Gastrocnemius medialis (tissue), 4 donors: ENCODE results near the gene STIM1. TPM values are rescaled to one million over a fixed set of nuclear protein-coding genes. Genes with fewer than 3 reads are reported as not detected.
A peak's percentile ranks its signal among the peaks of the same experiment; 100 is the strongest.

Experiments
- ATAC-seq, 2 donors: fragments of 150-250 bp; one replicate each; pipeline ENCODE4 v1.9.1; 2016
- DNase-seq, 2 donors: peaks; one replicate each; pipeline ENCODE4 v3.0.0-alpha.2; 2019
- H3K27ac ChIP-seq, 4 donors: fragments of 200-600 bp; sonication (generic); 1 replicate in 1 of 4; 2 replicates in 3 of 4; pipeline ENCODE4 v1.5.1; 2016 to 2018; ENCODE audit warnings: mild to moderate bottlenecking in 2 of 4, moderate library complexity in 1 of 4
- H3K27me3 ChIP-seq, 3 donors: fragments of 200-600 bp; sonication (generic) in 2 of 3; 1 replicate in 1 of 3; 2 replicates in 2 of 3; pipeline versions ENCODE4 v1.5.1 to v1.6.0; 2016 to 2019; ENCODE audit warnings: mild to moderate bottlenecking in 1 of 3, moderate library complexity in 1 of 3
- H3K36me3 ChIP-seq, 2 donors: fragments of 200-600 bp; sonication (generic) in 1 of 2; one replicate each; pipeline ENCODE4 v1.5.1; 2017 to 2018
- H3K4me1 ChIP-seq, 2 donors: fragments of 200-600 bp; sonication (generic) in 1 of 2; one replicate each; pipeline ENCODE4 v1.5.1; 2016 to 2017; ENCODE audit warnings: mild to moderate bottlenecking in 2 of 2
- H3K4me3 ChIP-seq, 4 donors: fragments of 200-600 bp; sonication (generic) in 3 of 4; 1 replicate in 1 of 4; 2 replicates in 3 of 4; pipeline ENCODE4 v1.5.1; 2016 to 2019; ENCODE audit warnings: mild to moderate bottlenecking in 2 of 4
- H3K9me3 ChIP-seq, 3 donors: fragments of 200-600 bp; sonication (generic) in 2 of 3; 1 replicate in 1 of 3; 2 replicates in 2 of 3; pipeline ENCODE4 v1.5.1; 2016 to 2019
- POLR2A ChIP-seq, 2 donors: fragments of 450-650 bp; IDR thresholded peaks; one replicate each; pipeline ENCODE4 v1.6.1; 2017; ENCODE audit warnings: antibody characterized with exemption in 2 of 2, mild to moderate bottlenecking in 2 of 2, moderate library complexity in 2 of 2
- in situ Hi-C, 4 donors: fragments of 200-750 bp; cut with MboI; loops; one replicate each; pipeline versions ENCODE4 v1.15.0 to v1.8.0; 2017; ENCODE audit warnings: low sequenced_read_pairs in 4 of 4
- intact Hi-C: fragments of 100-400 bp; cut with DNase I; formaldehyde crosslinking; loops from one replicate; pipeline ENCODE4 v1.15.1; 2023; ENCODE audit warnings: low total_unique reads
- total RNA-seq, 4 donors: library from RNA; depleted of rRNA; stranded (reverse); fragments of >200 nt; gene quantifications; one replicate each; pipeline versions ENCODE4 v1.1.0 to v1.2.3, GENCODE V29; 2016
- TF ChIP-seq, protein P1 (sequence below), 5 experiments: fragments of 450-650 bp in 3 of 5; fragments of 200-600 bp in 2 of 5; sonication (generic) in 2 of 5; IDR thresholded peaks in 4 of 5; conservative IDR thresholded peaks in 1 of 5; 1 replicate in 4 of 5; 2 replicates in 1 of 5; pipeline ENCODE4 v1.5.1; 2016 to 2019; ENCODE audit warnings: antibody characterized with exemption in 5 of 5, mild to moderate bottlenecking in 3 of 5, moderate library complexity in 3 of 5

STIM1 gene
- total RNA-seq, 4 donors from 2014 or later = 45.9 to 132 (median 87.3) TPM

DNA sequence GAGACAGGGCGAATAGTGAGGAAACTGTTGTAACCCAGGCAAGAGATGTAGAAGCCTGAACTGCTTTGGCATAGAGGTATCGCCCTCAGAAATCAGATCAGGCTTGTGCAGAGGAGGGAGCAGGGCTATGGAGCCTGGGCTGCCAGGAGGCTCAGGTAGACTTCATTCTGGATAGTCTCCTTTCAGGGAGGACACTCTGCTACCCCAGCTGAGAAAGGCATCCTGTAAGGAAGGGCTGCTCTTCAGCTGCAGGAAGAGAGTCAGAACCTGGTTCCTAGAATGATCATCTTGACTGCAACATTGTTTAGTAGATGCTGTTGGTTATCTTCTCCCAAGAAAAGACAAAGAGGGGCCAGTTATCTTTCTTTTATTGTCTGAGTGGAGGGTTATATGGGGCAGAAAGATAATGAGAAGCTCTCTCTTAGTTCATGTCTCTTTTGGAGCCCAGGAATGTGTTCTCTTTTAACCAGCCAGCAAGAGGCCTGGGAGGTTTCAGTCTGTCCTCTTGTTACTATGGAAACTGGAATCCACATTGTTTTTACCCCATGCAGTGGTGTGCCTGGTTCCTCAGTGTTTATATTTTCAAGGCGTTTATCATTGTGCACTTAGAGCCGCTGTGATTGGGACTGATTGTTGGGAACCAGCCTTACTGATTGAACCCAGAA lies 95.7 kb downstream of the STIM1 start:
- in situ Hi-C loops = loop anchor here in 1 of 4 donors (25.0 kb wide), 1 partner anchor 89 kb away; the partner anchor contains the start of gene STIM1
- Histone ChIP-seq H3K9me3 (no peaks in the 10 kb centered on the region), H3K27me3 (no peaks in the 10 kb centered on the region), H3K4me3 (no peak overlapping the region), H3K27ac (peak overlapping the region; percentile 81 to 92 (median 84)), H3K4me1 (peaks cover 81 to 85% of the 10 kb centered on the region in 2 donors), H3K36me3 (no peaks in the 10 kb centered on the region)
- DNase-seq (no peak), ATAC-seq (no peak)
- intact Hi-C loops = no loop called here
- TF ChIP-seq POLR2A (IDR thresholded peaks at IDR 0.05) = no peak
- TF ChIP-seq, protein P1, sequence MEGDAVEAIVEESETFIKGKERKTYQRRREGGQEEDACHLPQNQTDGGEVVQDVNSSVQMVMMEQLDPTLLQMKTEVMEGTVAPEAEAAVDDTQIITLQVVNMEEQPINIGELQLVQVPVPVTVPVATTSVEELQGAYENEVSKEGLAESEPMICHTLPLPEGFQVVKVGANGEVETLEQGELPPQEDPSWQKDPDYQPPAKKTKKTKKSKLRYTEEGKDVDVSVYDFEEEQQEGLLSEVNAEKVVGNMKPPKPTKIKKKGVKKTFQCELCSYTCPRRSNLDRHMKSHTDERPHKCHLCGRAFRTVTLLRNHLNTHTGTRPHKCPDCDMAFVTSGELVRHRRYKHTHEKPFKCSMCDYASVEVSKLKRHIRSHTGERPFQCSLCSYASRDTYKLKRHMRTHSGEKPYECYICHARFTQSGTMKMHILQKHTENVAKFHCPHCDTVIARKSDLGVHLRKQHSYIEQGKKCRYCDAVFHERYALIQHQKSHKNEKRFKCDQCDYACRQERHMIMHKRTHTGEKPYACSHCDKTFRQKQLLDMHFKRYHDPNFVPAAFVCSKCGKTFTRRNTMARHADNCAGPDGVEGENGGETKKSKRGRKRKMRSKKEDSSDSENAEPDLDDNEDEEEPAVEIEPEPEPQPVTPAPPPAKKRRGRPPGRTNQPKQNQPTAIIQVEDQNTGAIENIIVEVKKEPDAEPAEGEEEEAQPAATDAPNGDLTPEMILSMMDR (IDR thresholded peaks at IDR 0.05 in 4 of 5, conservative IDR thresholded peaks at IDR 0.05 in 1 of 5) = no peak

GRCh38 chr11:3952715-3953114 lies 97.3 kb downstream of the STIM1 start:
- peaks cover 68 to 70% of the 10 kb centered on the region in 2 donors for H3K4me1 ChIP-seq
- intact Hi-C loops = no loop called here

GRCh38 chr11:3953327-3953726 lies 97.9 kb downstream of the STIM1 start:
- intact Hi-C loops = no loop called here
- no peak for TF ChIP-seq POLR2A (IDR thresholded peaks at IDR 0.05)
- Histone ChIP-seq H3K36me3 (no peaks in the 10 kb centered on the region), H3K27ac (peak overlapping the region in 3 of 4 donors; percentile 23 to 92 (median 86)), H3K27me3 (no peaks in the 10 kb centered on the region), H3K9me3 (no peaks in the 10 kb centered on the region), H3K4me1 (peaks cover 62 to 63% of the 10 kb centered on the region in 2 donors), H3K4me3 (no peak overlapping the region)
- no peak for ATAC-seq
- in situ Hi-C loops = loop anchor here in 1 of 4 donors (25.0 kb wide), 1 partner anchor 91 kb away; the partner anchor contains the start of gene STIM1
- DNase-seq = no peak

More at GRCh38 chr11:3952715-3953114, 97.3 kb downstream of the STIM1 start:
- DNase-seq = no peak
- H3K4me3 ChIP-seq = no peak overlapping the region
- H3K27ac ChIP-seq = peak overlapping the region; percentile 22 to 92 (median 84)
- no peak for ATAC-seq
- H3K36me3 ChIP-seq = no peaks in the 10 kb centered on the region
- H3K9me3 ChIP-seq = no peaks in the 10 kb centered on the region
- TF ChIP-seq, protein P1 (IDR thresholded peaks at IDR 0.05 in 4 of 5, conservative IDR thresholded peaks at IDR 0.05 in 1 of 5) = no peak
- no peak for TF ChIP-seq POLR2A (IDR thresholded peaks at IDR 0.05)
- H3K27me3 ChIP-seq = no peaks in the 10 kb centered on the region
- in situ Hi-C loops = loop anchor here in 1 of 4 donors (25.0 kb wide), 1 partner anchor 90 kb away; the partner anchor contains the start of gene STIM1

DNA sequence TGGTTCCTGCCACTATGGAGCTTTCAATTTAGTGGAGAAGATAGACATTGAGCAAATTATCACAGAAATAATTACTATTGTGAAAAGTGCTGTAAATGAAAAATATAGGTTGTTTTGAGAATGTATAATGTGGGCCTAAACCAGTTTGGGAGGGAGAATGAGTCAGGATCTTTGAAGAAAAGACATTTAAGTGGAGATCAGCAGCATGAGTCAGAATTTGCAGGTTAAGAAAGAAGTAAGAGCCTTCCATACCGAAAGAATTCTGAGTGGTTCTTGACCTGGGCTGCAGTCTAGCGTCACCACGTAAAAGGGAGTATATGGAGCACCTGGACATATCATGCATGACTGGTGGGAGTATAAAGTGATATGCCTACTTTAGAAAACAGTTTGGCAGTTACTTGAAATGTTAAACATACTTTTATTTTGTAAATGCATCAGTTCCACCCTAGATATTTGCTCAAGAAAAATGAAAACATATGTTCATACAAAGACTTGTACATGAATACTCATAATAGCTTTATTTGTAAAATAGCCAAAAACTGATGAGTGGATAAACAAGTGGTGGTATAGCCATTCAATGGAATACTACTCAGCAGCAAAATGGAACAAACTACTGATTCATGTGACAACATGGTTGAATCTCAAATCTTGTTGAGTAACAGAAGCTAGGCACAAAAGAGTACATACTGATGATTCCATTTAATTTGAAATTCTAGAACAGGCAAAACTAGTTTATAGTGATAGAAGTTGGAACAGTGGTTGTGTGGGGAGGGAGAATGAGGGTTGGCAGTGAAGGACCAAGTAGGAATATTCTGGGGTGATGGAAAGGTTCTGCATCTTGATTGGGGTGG lies 99.2 kb downstream of the STIM1 start:
- Histone ChIP-seq H3K9me3 (no peaks in the 10 kb centered on the region), H3K4me3 (no peak overlapping the region), H3K36me3 (no peaks in the 10 kb centered on the region), H3K4me1 (peaks cover 58 to 59% of the 10 kb centered on the region in 2 donors), H3K27ac (peak overlapping the region; percentile 23 to 54 (median 36)), H3K27me3 (no peaks in the 10 kb centered on the region)
- no peak for TF ChIP-seq POLR2A (IDR thresholded peaks at IDR 0.05)
- TF ChIP-seq, protein P1 (IDR thresholded peaks at IDR 0.05 in 4 of 5, conservative IDR thresholded peaks at IDR 0.05 in 1 of 5) = no peak
- intact Hi-C loops (no loop called here), in situ Hi-C loops (loop anchor here in 1 of 4 donors (25.0 kb wide), 1 partner anchor 92 kb away; the partner anchor contains the start of gene STIM1)
- no peak for ATAC-seq
- no peak for DNase-seq

- no peaks in the 10 kb centered on the region for H3K36me3 ChIP-seq
- no peaks in the 10 kb centered on the region for H3K9me3 ChIP-seq
- no peak overlapping the region for H3K4me3 ChIP-seq
- no peak for TF ChIP-seq POLR2A (IDR thresholded peaks at IDR 0.05)
- TF ChIP-seq, protein P1 (IDR thresholded peaks at IDR 0.05 in 4 of 5, conservative IDR thresholded peaks at IDR 0.05 in 1 of 5) = no peak
- ATAC-seq (no peak), DNase-seq (no peak)
- in situ Hi-C loops (loop anchor here in 1 of 4 donors (25.0 kb wide), 1 partner anchor 93 kb away; the partner anchor contains the start of gene STIM1), intact Hi-C loops (no loop called here)
- H3K4me1 ChIP-seq = peaks cover 58% of the 10 kb centered on the region in 2 donors
- H3K27ac ChIP-seq = peak overlapping the region in 3 of 4 donors; percentile 23 to 54 (median 46)
- H3K27me3 ChIP-seq = no peaks in the 10 kb centered on the region
Measured at GRCh38 chr11:3955299-3955665, 99.8 kb downstream of the STIM1 start.
